K562 (cell line): ENCODE measurements around the gene CHPF. TPM values are rescaled to one million over a fixed set of nuclear protein-coding genes. Genes with fewer than 3 reads are reported as not detected.
A peak's percentile ranks its signal among the peaks of the same experiment; 100 is the strongest.

Experiments used
- BMI1 ChIP-seq: fragments of 150-350 bp; IDR thresholded peaks from 2 replicates; pipeline ENCODE4 v1.6.1; 2014; ENCODE audit warnings: low read length
- ELF4 ChIP-seq: fragments of 450-650 bp; formaldehyde crosslinking; IDR thresholded peaks from 2 replicates; pipeline ENCODE4 v1.4.0; 2022; ENCODE audit warnings: missing genetic modification characterization
- HDAC3 ChIP-seq: fragments of 450-650 bp; IDR thresholded peaks from 2 replicates; pipeline ENCODE4 v1.6.1; 2018; ENCODE audit warnings: borderline replicate concordance, mild to moderate bottlenecking, moderate library complexity; ENCODE audit not compliant: partially characterized antibody
- ILK ChIP-seq: fragments of 450-650 bp; IDR thresholded peaks from 2 replicates; pipeline ENCODE4 v1.6.1; 2016; ENCODE audit warnings: missing genetic modification characterization, low read depth, mild to moderate bottlenecking, missing compliant biosample characterization, moderate library complexity, borderline replicate concordance
- KLF1 ChIP-seq: fragments of 450-650 bp; IDR thresholded peaks from 2 replicates; pipeline ENCODE4 v1.6.1; 2016; ENCODE audit warnings: missing genetic modification characterization, missing compliant biosample characterization
- KLF16 ChIP-seq: IDR thresholded peaks from 2 replicates; pipeline ENCODE4 v1.6.1; 2016; ENCODE audit warnings: antibody characterized with exemption
- MEF2D ChIP-seq: conservative IDR thresholded peaks from 2 replicates; pipeline ENCODE4 v1.6.1; 2016; ENCODE audit warnings: low read depth, missing genetic modification characterization, missing compliant biosample characterization
- NFE2L1 ChIP-seq: fragments of 450-650 bp; IDR thresholded peaks from 2 replicates; pipeline ENCODE4 v1.6.1; 2016; ENCODE audit warnings: missing genetic modification characterization, low read depth, mild to moderate bottlenecking, missing compliant biosample characterization, moderate library complexity, borderline replicate concordance
- NONO ChIP-seq, 2 experiments: fragments of 200-400 bp in 1 of 2; fragments of 450-650 bp in 1 of 2; formaldehyde crosslinking in 1 of 2; IDR thresholded peaks; 2 replicates each; pipeline ENCODE4 v1.6.1; 2017; ENCODE audit warnings: low read depth in 2 of 2, mild to moderate bottlenecking in 2 of 2, moderate library complexity in 2 of 2, low read length in 1 of 2
- PHF8 ChIP-seq: fragments of 200-600 bp; sonication (generic); IDR thresholded peaks from 2 replicates; pipeline ENCODE4 v1.6.1; 2012; ENCODE audit warnings: mixed run types, mild to moderate bottlenecking, inconsistent platforms, low read length, moderate library complexity, borderline replicate concordance
- PPARD ChIP-seq: fragments of 250-450 bp; sonication (Bioruptor Pico); IDR thresholded peaks from 2 replicates; pipeline ENCODE4 v1.8.0; 2022; ENCODE audit warnings: inconsistent platforms, mild to moderate bottlenecking, moderate library complexity
- RB1 ChIP-seq: fragments of 450-650 bp; IDR thresholded peaks from 2 replicates; pipeline ENCODE4 v1.6.1; 2017; ENCODE audit warnings: low read depth, mild to moderate bottlenecking
- RHOXF2B ChIP-seq: fragments of 250-450 bp; sonication (Bioruptor Pico); conservative IDR thresholded peaks from 2 replicates; pipeline ENCODE4 v1.5.1; 2021
- SRSF7 ChIP-seq: fragments of 200-400 bp; formaldehyde crosslinking; optimal IDR thresholded peaks from 2 replicates; pipeline ENCODE3; 2017; ENCODE audit warnings: mild to moderate bottlenecking, low read depth, low read length
- TEAD1 ChIP-seq, 2 experiments: fragments of 450-650 bp in 1 of 2; sonication (generic) in 1 of 2; formaldehyde crosslinking; IDR thresholded peaks; 2 replicates each; pipeline versions ENCODE4 v1.4.0 to v1.8.0; 2020 to 2022; ENCODE audit warnings: mild to moderate bottlenecking in 2 of 2, missing genetic modification reagents in 1 of 2
- TOE1 ChIP-seq, 2 experiments: fragments of 450-650 bp in 1 of 2; sonication (generic) in 1 of 2; formaldehyde crosslinking in 1 of 2; IDR thresholded peaks; 2 replicates each; pipeline versions ENCODE4 v1.7.1 to v1.8.0; 2016 to 2022; ENCODE audit warnings: borderline replicate concordance in 2 of 2, mild to moderate bottlenecking in 2 of 2, antibody characterized with exemption in 1 of 2, inconsistent platforms in 1 of 2, low read depth in 1 of 2, missing genetic modification reagents in 1 of 2, moderate library complexity in 1 of 2
- ZNF507 ChIP-seq: conservative IDR thresholded peaks from 2 replicates; pipeline ENCODE4 v1.6.1; 2017; ENCODE audit warnings: missing genetic modification characterization, missing compliant biosample characterization
- ZNF57 ChIP-seq: fragments of 450-650 bp; formaldehyde crosslinking; IDR thresholded peaks from 2 replicates; pipeline ENCODE4 v1.4.0; 2020; ENCODE audit warnings: mild to moderate bottlenecking, moderate library complexity
- polyA plus RNA-seq, 8 experiments: library from polyadenylated mRNA; depleted of rRNA in 4 of 8; stranded (reverse) in 5 of 8; unstranded in 3 of 8; fragments of >200 nt; fragmentation: Nextera tagmentation in 2 of 8; fragmentation: Illumina TruSeq in 1 of 8; extraction: Ambion mirVana in 2 of 8; extraction: Trizol in 1 of 8; gene quantifications; 2 replicates each; pipeline versions ENCODE4 v1.2.1 to v1.2.3, GENCODE V29; 2011 to 2014; ENCODE audit warnings: inconsistent platforms in 1 of 8, missing spikeins in 1 of 8
- total RNA-seq, 7 experiments: library from RNA; depleted of rRNA in 6 of 7; stranded (reverse); fragments of >200 nt in 6 of 7; fragmentation: Illumina TruSeq in 2 of 7; extraction: Trizol in 2 of 7; gene quantifications; 2 replicates each; pipeline versions ENCODE4 v1.2.1 to v1.2.3, GENCODE V29; 2011 to 2021; ENCODE audit warnings: low replicate concordance in 1 of 7
- TF ChIP-seq, protein P1 (sequence below): fragments of 150-350 bp; IDR thresholded peaks from 2 replicates; pipeline ENCODE4 v1.6.1; 2014; ENCODE audit warnings: low read depth, mild to moderate bottlenecking, low read length, borderline replicate concordance
- TF ChIP-seq, protein P2 (sequence below): fragments of 250-450 bp; sonication (Bioruptor Pico); IDR thresholded peaks from 2 replicates; pipeline ENCODE4 v1.5.0; 2021
- TF ChIP-seq, protein P3 (sequence below): sonication (generic); formaldehyde crosslinking; IDR thresholded peaks from 2 replicates; pipeline ENCODE4 v1.8.1; 2022; ENCODE audit warnings: missing genetic modification reagents

CHPF gene
- total and polyA plus RNA-seq, 9 of the 15 experiments (the other 6 are each of a cell fraction or from before 2014, with no cell fraction given): 0.15 to 57.2 (median 7.9) TPM

DNA sequence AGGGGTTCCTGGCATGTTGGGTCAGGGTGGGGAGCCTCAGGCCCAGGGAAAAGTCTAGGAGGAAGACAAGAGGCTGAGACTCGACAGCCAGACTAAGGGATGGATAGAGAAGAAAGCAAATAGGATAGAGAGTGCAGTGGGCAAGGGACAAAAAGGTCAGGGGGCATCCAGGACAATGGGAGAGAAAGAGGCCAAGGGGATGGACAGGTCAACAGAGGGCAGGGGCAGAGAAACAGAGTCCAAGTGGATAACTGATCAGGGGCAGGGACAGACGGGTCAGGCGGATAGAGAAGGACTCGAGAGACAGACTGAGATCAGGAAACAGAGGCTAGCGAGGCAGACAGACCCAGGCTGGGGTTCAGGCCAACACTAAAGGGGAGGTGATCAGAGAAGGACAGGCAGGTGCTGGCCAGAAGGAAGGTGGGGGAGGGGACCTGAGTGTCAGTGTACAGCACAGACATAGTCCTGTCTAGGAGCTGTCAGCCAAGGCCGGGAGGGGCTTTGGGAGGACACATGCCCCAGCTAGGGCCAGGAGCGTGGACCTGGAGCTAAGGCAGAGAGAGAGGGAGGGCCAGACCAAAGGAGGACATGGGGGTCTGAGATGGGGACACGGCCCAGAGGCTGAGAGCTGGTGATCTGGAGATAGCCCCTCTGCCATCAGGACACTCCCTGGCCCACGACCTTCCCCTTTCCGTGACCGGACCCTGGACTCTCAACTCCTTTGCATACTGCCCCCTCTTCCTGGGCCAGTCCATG, 17.1 kb downstream of the CHPF start (continued):
- TF ChIP-seq ZNF507 (tag) (no peak), KLF16 (no peak), ILK (tag) (no peak), NFE2L1 (tag) (no peak), PPARD (CRISPR knock-in tag) (no peak), ZNF57 (no peak), PHF8 (no peak), HDAC3 (no peak), ELF4 (CRISPR knock-in tag) (0 out of 2 replicates have a peak, but pooled peaks have one; percentile 50), SRSF7 (no peak), TOE1 (IDR thresholded peaks at IDR 0.05; ENCODE audit: borderline replicate concordance) (no peak), TOE1 (CRISPR knock-in tag; IDR thresholded peaks at IDR 0.05; ENCODE audit: borderline replicate concordance, low read depth) (no peak), BMI1 (no peak), KLF1 (no peak), MEF2D (tag) (no peak), NONO (IDR thresholded peaks at IDR 0.05; ENCODE audit: low read depth in 2 of 2, low read length in 1 of 2) (no peak), RB1 (no peak), RHOXF2B (CRISPR knock-in tag) (no peak), TEAD1 (CRISPR knock-in tag; IDR thresholded peaks at IDR 0.05) (no peak)
- TF ChIP-seq, protein P1, sequence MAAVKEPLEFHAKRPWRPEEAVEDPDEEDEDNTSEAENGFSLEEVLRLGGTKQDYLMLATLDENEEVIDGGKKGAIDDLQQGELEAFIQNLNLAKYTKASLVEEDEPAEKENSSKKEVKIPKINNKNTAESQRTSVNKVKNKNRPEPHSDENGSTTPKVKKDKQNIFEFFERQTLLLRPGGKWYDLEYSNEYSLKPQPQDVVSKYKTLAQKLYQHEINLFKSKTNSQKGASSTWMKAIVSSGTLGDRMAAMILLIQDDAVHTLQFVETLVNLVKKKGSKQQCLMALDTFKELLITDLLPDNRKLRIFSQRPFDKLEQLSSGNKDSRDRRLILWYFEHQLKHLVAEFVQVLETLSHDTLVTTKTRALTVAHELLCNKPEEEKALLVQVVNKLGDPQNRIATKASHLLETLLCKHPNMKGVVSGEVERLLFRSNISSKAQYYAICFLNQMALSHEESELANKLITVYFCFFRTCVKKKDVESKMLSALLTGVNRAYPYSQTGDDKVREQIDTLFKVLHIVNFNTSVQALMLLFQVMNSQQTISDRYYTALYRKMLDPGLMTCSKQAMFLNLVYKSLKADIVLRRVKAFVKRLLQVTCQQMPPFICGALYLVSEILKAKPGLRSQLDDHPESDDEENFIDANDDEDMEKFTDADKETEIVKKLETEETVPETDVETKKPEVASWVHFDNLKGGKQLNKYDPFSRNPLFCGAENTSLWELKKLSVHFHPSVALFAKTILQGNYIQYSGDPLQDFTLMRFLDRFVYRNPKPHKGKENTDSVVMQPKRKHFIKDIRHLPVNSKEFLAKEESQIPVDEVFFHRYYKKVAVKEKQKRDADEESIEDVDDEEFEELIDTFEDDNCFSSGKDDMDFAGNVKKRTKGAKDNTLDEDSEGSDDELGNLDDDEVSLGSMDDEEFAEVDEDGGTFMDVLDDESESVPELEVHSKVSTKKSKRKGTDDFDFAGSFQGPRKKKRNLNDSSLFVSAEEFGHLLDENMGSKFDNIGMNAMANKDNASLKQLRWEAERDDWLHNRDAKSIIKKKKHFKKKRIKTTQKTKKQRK: no peak
- TF ChIP-seq, protein P2, sequence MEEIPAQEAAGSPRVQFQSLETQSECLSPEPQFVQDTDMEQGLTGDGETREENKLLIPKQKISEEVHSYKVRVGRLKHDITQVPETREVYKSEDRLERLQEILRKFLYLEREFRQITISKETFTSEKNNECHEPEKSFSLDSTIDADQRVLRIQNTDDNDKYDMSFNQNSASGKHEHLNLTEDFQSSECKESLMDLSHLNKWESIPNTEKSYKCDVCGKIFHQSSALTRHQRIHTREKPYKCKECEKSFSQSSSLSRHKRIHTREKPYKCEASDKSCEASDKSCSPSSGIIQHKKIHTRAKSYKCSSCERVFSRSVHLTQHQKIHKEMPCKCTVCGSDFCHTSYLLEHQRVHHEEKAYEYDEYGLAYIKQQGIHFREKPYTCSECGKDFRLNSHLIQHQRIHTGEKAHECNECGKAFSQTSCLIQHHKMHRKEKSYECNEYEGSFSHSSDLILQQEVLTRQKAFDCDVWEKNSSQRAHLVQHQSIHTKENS (CRISPR knock-in tag): no peak
- TF ChIP-seq, protein P3, sequence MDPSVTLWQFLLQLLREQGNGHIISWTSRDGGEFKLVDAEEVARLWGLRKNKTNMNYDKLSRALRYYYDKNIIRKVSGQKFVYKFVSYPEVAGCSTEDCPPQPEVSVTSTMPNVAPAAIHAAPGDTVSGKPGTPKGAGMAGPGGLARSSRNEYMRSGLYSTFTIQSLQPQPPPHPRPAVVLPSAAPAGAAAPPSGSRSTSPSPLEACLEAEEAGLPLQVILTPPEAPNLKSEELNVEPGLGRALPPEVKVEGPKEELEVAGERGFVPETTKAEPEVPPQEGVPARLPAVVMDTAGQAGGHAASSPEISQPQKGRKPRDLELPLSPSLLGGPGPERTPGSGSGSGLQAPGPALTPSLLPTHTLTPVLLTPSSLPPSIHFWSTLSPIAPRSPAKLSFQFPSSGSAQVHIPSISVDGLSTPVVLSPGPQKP (CRISPR knock-in tag): no peak
